H1 (cell line): ENCODE data around the gene GTF3C2. TPM values are rescaled to one million over a fixed set of nuclear protein-coding genes. Genes with fewer than 3 reads are reported as not detected.

Experiments used
- CTCF ChIA-PET: fragments of 300-600 bp; sonication (Branson Sonifier 250); formaldehyde crosslinking; loops from one replicate; lab custom pipeline; 2021; ENCODE audit not compliant: partially characterized antibody; lab: Charles Lee
- POLR2A ChIA-PET: fragments of 300-600 bp; sonication (Branson Sonifier 250); formaldehyde crosslinking; loops from one replicate; lab custom pipeline; 2021; ENCODE audit warnings: inconsistent platforms; ENCODE audit not compliant: partially characterized antibody; lab: Charles Lee
- DNase-seq, 2 experiments: peaks; one replicate each; pipeline versions ENCODE4 v3.0.0 to v3.0.0-alpha.2; 2010 to 2022; ENCODE audit warnings: low spot score in 2 of 2, low read depth in 1 of 2, mixed read lengths in 1 of 2
- FAIRE-seq: peaks from 2 replicates; lab custom pipeline; 2011; peaks lifted over from hg19 to GRCh38; lab: Jason Lieb, UNC
- H2AFZ ChIP-seq: 2 replicates; pipeline ENCODE4 v1.8.1; 2012; ENCODE audit warnings: low read length, inconsistent platforms
- H2AK5ac ChIP-seq: 2 replicates; pipeline ENCODE4 v1.6.1; 2013; ENCODE audit warnings: low read depth, low read length
- H2BK120ac ChIP-seq: replicated peaks from 2 replicates; pipeline ENCODE3; 2013; ENCODE audit warnings: low read depth, low read length, inconsistent platforms
- H2BK12ac ChIP-seq: 2 replicates; pipeline ENCODE4 v1.6.1; 2013; ENCODE audit warnings: low read depth, low read length
- H2BK15ac ChIP-seq: 2 replicates; pipeline ENCODE4 v1.6.1; 2013; ENCODE audit warnings: low read length
- H2BK20ac ChIP-seq: 2 replicates; pipeline ENCODE4 v1.6.1; 2013; ENCODE audit warnings: low read length
- H2BK5ac ChIP-seq: 2 replicates; pipeline ENCODE4 v1.6.1; 2013; ENCODE audit warnings: low read depth, low read length
- H3K14ac ChIP-seq: 2 replicates; pipeline ENCODE4 v1.6.1; 2013; ENCODE audit warnings: inconsistent platforms; ENCODE audit not compliant: insufficient read length
- H3K18ac ChIP-seq: 2 replicates; pipeline ENCODE4 v1.6.1; 2013; ENCODE audit warnings: low read length; ENCODE audit errors: extremely low read depth
- H3K23ac ChIP-seq: 2 replicates; pipeline ENCODE4 v1.6.1; 2013; ENCODE audit warnings: inconsistent platforms; ENCODE audit not compliant: insufficient read length
- H3K23me2 ChIP-seq: 2 replicates; pipeline ENCODE4 v1.6.1; 2013; ENCODE audit warnings: low read depth, low read length
- H3K27ac ChIP-seq: 2 replicates; pipeline ENCODE4 v1.6.1; 2011; ENCODE audit warnings: low read depth, low read length, inconsistent platforms
- H3K27me3 ChIP-seq, 4 experiments: replicated peaks in 1 of 4; 1 replicate in 1 of 4; 2 replicates in 3 of 4; pipeline versions ENCODE4 v1.6.1 to v1.8.1; 2011 to 2013; ENCODE audit warnings: low read length in 3 of 4, mild to moderate bottlenecking in 3 of 4, inconsistent platforms in 2 of 4, mixed read lengths in 2 of 4, moderate library complexity in 1 of 4; ENCODE audit not compliant: control insufficient read depth in 3 of 4, insufficient read depth in 3 of 4; ENCODE audit errors: extremely low read depth in 1 of 4
- H3K36me3 ChIP-seq, 4 experiments: 2 replicates each; pipeline versions ENCODE4 v1.6.1 to v1.8.1; 2011 to 2013; ENCODE audit warnings: mild to moderate bottlenecking in 4 of 4, low read length in 3 of 4, moderate library complexity in 2 of 4, control low read depth in 1 of 4, inconsistent platforms in 1 of 4; ENCODE audit not compliant: insufficient read depth in 4 of 4, control insufficient read depth in 2 of 4
- H3K4ac ChIP-seq: replicated peaks from 2 replicates; pipeline ENCODE3; 2013; ENCODE audit warnings: low read length, low read depth, mixed read lengths, inconsistent platforms; ENCODE audit not compliant: insufficient read length
- H3K4me1 ChIP-seq, 4 experiments: replicated peaks in 1 of 4; 1 replicate in 1 of 4; 2 replicates in 3 of 4; pipeline versions ENCODE4 v1.6.1 to v1.8.1; 2011 to 2013; ENCODE audit warnings: low read length in 3 of 4, inconsistent platforms in 2 of 4, mixed read lengths in 1 of 4; ENCODE audit not compliant: insufficient read depth in 4 of 4, control insufficient read depth in 3 of 4
- H3K4me2 ChIP-seq, 2 experiments: 2 replicates each; pipeline versions ENCODE4 v1.6.1 to v1.8.1; 2011 to 2013; ENCODE audit warnings: low read depth in 2 of 2, low read length in 2 of 2, control low read depth in 1 of 2, inconsistent platforms in 1 of 2, mild to moderate bottlenecking in 1 of 2; ENCODE audit not compliant: insufficient read depth in 1 of 2
- H3K4me3 ChIP-seq, 4 experiments: fragments of 200-600, 300-600 bp in 1 of 4; sonication (generic), shearing (Covaris generic), sonication (Bioruptor Twin) in 1 of 4; 2 replicates each; pipeline versions ENCODE4 v1.5.1 to v1.8.1; 2011 to 2016; ENCODE audit warnings: low read length in 4 of 4, low read depth in 3 of 4, control low read depth in 2 of 4, inconsistent platforms in 2 of 4, mild to moderate bottlenecking in 2 of 4, mixed read lengths in 1 of 4, moderate library complexity in 1 of 4; ENCODE audit not compliant: insufficient read depth in 2 of 4; ENCODE audit errors: extremely low read depth in 1 of 4
- H3K56ac ChIP-seq: replicated peaks from 2 replicates; pipeline ENCODE3; 2013; ENCODE audit warnings: low read depth, mild to moderate bottlenecking, mixed read lengths, low read length, inconsistent platforms; ENCODE audit not compliant: insufficient read length
- H3K79me1 ChIP-seq: 2 replicates; pipeline ENCODE4 v1.6.1; 2013; ENCODE audit warnings: low read depth, low read length, control low read depth
- H3K79me2 ChIP-seq, 2 experiments: 2 replicates each; pipeline versions ENCODE4 v1.6.1 to v1.8.1; 2012 to 2013; ENCODE audit warnings: low read length in 2 of 2, mild to moderate bottlenecking in 2 of 2, inconsistent platforms in 1 of 2; ENCODE audit not compliant: insufficient read depth in 2 of 2, control insufficient read depth in 1 of 2
- H3K9ac ChIP-seq, 4 experiments: replicated peaks in 1 of 4; 1 replicate in 1 of 4; 2 replicates in 3 of 4; pipeline versions ENCODE4 v1.6.1 to v1.8.1; 2011 to 2013; ENCODE audit warnings: low read depth in 3 of 4, low read length in 3 of 4, control low read depth in 2 of 4, mild to moderate bottlenecking in 2 of 4, moderate library complexity in 2 of 4, inconsistent platforms in 1 of 4; ENCODE audit errors: extremely low read depth in 1 of 4
- H3K9me3 ChIP-seq, 2 experiments: 2 replicates each; pipeline versions ENCODE4 v1.6.1 to v1.8.1; 2012 to 2013; ENCODE audit warnings: mild to moderate bottlenecking in 2 of 2, moderate library complexity in 2 of 2, control low read depth in 1 of 2, inconsistent platforms in 1 of 2, low read depth in 1 of 2, low read length in 1 of 2, mixed read lengths in 1 of 2; ENCODE audit not compliant: insufficient read depth in 2 of 2
- H4K20me1 ChIP-seq, 2 experiments: replicated peaks in 1 of 2; 2 replicates each; pipeline versions ENCODE3 to v1.8.1; 2011 to 2013; ENCODE audit warnings: inconsistent platforms in 2 of 2, low read length in 2 of 2, mild to moderate bottlenecking in 1 of 2; ENCODE audit not compliant: insufficient read depth in 2 of 2, control insufficient read depth in 1 of 2
- H4K5ac ChIP-seq: 2 replicates; pipeline ENCODE4 v1.6.1; 2013; ENCODE audit warnings: low read length, low read depth, mixed read lengths, inconsistent platforms; ENCODE audit not compliant: insufficient read length
- H4K8ac ChIP-seq: 2 replicates; pipeline ENCODE4 v1.8.0; 2013; ENCODE audit warnings: mild to moderate bottlenecking, moderate library complexity, low read length, inconsistent platforms; ENCODE audit not compliant: insufficient read depth; ENCODE audit errors: extremely low read depth
- H4K91ac ChIP-seq: replicated peaks from 2 replicates; pipeline ENCODE3; 2013; ENCODE audit warnings: low read length, mixed read lengths, inconsistent platforms; ENCODE audit not compliant: insufficient read length
- ATF2 ChIP-seq: IDR thresholded peaks from 2 replicates; pipeline ENCODE4 v1.6.1; 2012; ENCODE audit warnings: low read length, inconsistent platforms
- ATF3 ChIP-seq: IDR thresholded peaks from 2 replicates; pipeline ENCODE4 v1.6.1; 2011; ENCODE audit warnings: low read depth, mild to moderate bottlenecking, low read length; ENCODE audit not compliant: insufficient read depth
- BRCA1 ChIP-seq: IDR thresholded peaks from 2 replicates; pipeline ENCODE4 v1.6.1; 2012; ENCODE audit warnings: low read depth, low read length, improper control_type of control experiment
- CTBP2 ChIP-seq: IDR thresholded peaks from 2 replicates; pipeline ENCODE4 v1.7.0; 2011; ENCODE audit warnings: borderline replicate concordance, mild to moderate bottlenecking, moderate library complexity, mixed read lengths, low read length; ENCODE audit not compliant: insufficient read depth, insufficient read length
- EGR1 ChIP-seq: IDR thresholded peaks from 2 replicates; pipeline ENCODE4 v1.6.1; 2011; ENCODE audit warnings: low read depth, low read length, borderline replicate concordance
- RFX5 ChIP-seq: IDR thresholded peaks from 2 replicates; pipeline ENCODE4 v1.6.1; 2011; ENCODE audit warnings: low read depth, low read length, improper control_type of control experiment, borderline replicate concordance
- SAP30 ChIP-seq: fragments of 300-600 bp; sonication (generic); IDR thresholded peaks from 2 replicates; pipeline ENCODE4 v1.7.1; 2012; ENCODE audit warnings: low read length, moderate library complexity, mild to moderate bottlenecking, inconsistent platforms; ENCODE audit not compliant: insufficient read depth, insufficient replicate concordance
- TEAD4 ChIP-seq: IDR thresholded peaks from 2 replicates; pipeline ENCODE4 v1.6.1; 2012; ENCODE audit warnings: low read depth, low read length, inconsistent platforms, mixed read lengths
- WGBS, 2 experiments: shearing (Covaris generic) in 1 of 2; methylation state at CpG; one replicate each; pipeline versions ENCODE4 v1.1.6 to v1.1.7; 2013 to 2015; ENCODE audit warnings: low lambda C conversion rate in 2 of 2, mixed read lengths in 2 of 2, inconsistent platforms in 1 of 2, low coverage in 1 of 2, missing lambda C conversion rate in 1 of 2; ENCODE audit not compliant: insufficient replicate concordance in 2 of 2, insufficient coverage in 1 of 2, insufficient read length in 1 of 2; ENCODE audit errors: extremely low coverage in 1 of 2, missing lambda C conversion rate in 1 of 2; 5-methylcytosine and 5-hydroxymethylcytosine counted together
- polyA plus RNA-seq, 7 experiments: library from polyadenylated mRNA; depleted of rRNA in 3 of 7; stranded (reverse) in 5 of 7; unstranded in 2 of 7; fragments of >200 nt in 5 of 7; fragments of 200-250 nt in 2 of 7; gene quantifications; 1 replicate in 5 of 7; 2 replicates in 1 of 7; 4 replicates in 1 of 7; pipeline versions ENCODE4 v1.2.1 to v1.2.3, GENCODE V29; 2011 to 2013; ENCODE audit warnings: missing spikeins in 2 of 7, mixed read lengths in 2 of 7
- total RNA-seq: library from RNA; stranded (reverse); fragmentation: NEBNext Ultra II Directional; extraction: Animal tissue kit (Norgen Biotek cat#: 25700); gene quantifications from 2 replicates; pipeline ENCODE4 v1.2.1, GENCODE V29; 2021

GTF3C2 gene
- total and polyA plus RNA-seq, 2 of the 8 experiments (the other 6 are each of a cell fraction or from before 2014, with no cell fraction given) = 118 to 127 TPM

GRCh38 chr2:27351802-27352598, 4.6 kb downstream of the GTF3C2 start:
- H4K5ac ChIP-seq = no peak overlapping the region
- ChIA-PET POLR2A (interaction anchor here (1.1 to 9.5 kb wide), 10 partner anchors 9 to 69 kb away, joined by 3 to 135 read pairs (median 9); partner anchors contain the start of genes EIF2B4, MPV17, PPM1G and SNX17), CTCF (interaction anchor here (0.9 to 2.5 kb wide), 3 partner anchors 11 to 78 kb away, joined by 3 to 8 read pairs (median 3); no protein-coding TSS in a partner anchor)
- no peak overlapping the region for H3K27ac ChIP-seq
- H3K18ac ChIP-seq = no peak overlapping the region
- H2BK5ac ChIP-seq = no peak overlapping the region
- H3K23ac ChIP-seq = no peak overlapping the region
- peaks cover 3 to 4% of the 10 kb centered on the region in 2 experiments for H4K20me1 ChIP-seq
- H3K56ac ChIP-seq = no peak overlapping the region
- 93% methylated on average over 6 of the region's 6 CpGs; no CpG with 5 or more reads in 1 of the 2 experiments for WGBS, 2 experiments
- DNase-seq (no peak), FAIRE-seq (no peak)
- no peak overlapping the region for H3K14ac ChIP-seq
- no peak overlapping the region for H2BK15ac ChIP-seq
- no peaks in the 10 kb centered on the region for H3K23me2 ChIP-seq
- H3K27me3 ChIP-seq = no peaks in the 10 kb centered on the region
- H3K4me3 ChIP-seq = no peak overlapping the region
- no peak overlapping the region for H3K4me2 ChIP-seq
- no peak overlapping the region for H4K8ac ChIP-seq
- H2BK20ac ChIP-seq = no peak overlapping the region
- no peak overlapping the region for H2AK5ac ChIP-seq
- H2AFZ ChIP-seq = no peak overlapping the region
- H3K4ac ChIP-seq = no peak overlapping the region
- no peak overlapping the region for H2BK12ac ChIP-seq
- H3K36me3 ChIP-seq = peaks cover 0 to 5% (median 3%) of the 10 kb centered on the region in 4 experiments; a peak in 3 of 8 replicates
- no peak for TF ChIP-seq TEAD4
- no peak for TF ChIP-seq RFX5
- no peak for TF ChIP-seq ATF3
- TF ChIP-seq SAP30 = no peak
- TF ChIP-seq ATF2 = no peak
- no peak for TF ChIP-seq CTBP2
- TF ChIP-seq BRCA1 = no peak
- TF ChIP-seq EGR1 = no peak
- H2BK120ac ChIP-seq = no peak overlapping the region
- peaks cover 13 to 88% of the 10 kb centered on the region in 2 experiments; a peak in 3 of 4 replicates for H3K79me2 ChIP-seq
- peaks cover 0 to 6% (median 4%) of the 10 kb centered on the region in 4 experiments; a peak in 4 of 7 replicates for H3K4me1 ChIP-seq
- H3K9me3 ChIP-seq = no peaks in the 10 kb centered on the region
- H3K79me1 ChIP-seq = no peaks in the 10 kb centered on the region; the same call in 1 of the 2 replicates
- H3K9ac ChIP-seq = no peak overlapping the region
- H4K91ac ChIP-seq = no peak overlapping the region
